Subcutaneous abdominal adipose tissue (tissue), 5 donors: ENCODE measurements around the gene C17orf67.
A peak's percentile ranks its signal among the peaks of the same experiment; 100 is the strongest.

Source experiments
- H3K27ac ChIP-seq: one replicate; pipeline ENCODE4 v1.7.0; 2013; ENCODE audit warnings: low read depth, mild to moderate bottlenecking, inconsistent platforms, low read length, moderate library complexity
- H3K27me3 ChIP-seq, 5 donors: one replicate each; pipeline ENCODE4 v1.7.0; 2013; ENCODE audit warnings: low read length in 5 of 5, inconsistent platforms in 1 of 5; ENCODE audit not compliant: control insufficient read depth in 5 of 5, insufficient read depth in 4 of 5
- H3K36me3 ChIP-seq, 5 donors: one replicate each; pipeline ENCODE4 v1.7.0; 2013; ENCODE audit warnings: low read length in 5 of 5; ENCODE audit not compliant: control insufficient read depth in 5 of 5, insufficient read depth in 5 of 5
- H3K4me1 ChIP-seq, 5 donors: one replicate each; pipeline ENCODE4 v1.7.0; 2013; ENCODE audit warnings: low read length in 5 of 5, mild to moderate bottlenecking in 3 of 5, moderate library complexity in 1 of 5; ENCODE audit not compliant: control insufficient read depth in 5 of 5, insufficient read depth in 5 of 5
- H3K4me3 ChIP-seq, 5 donors: one replicate each; pipeline ENCODE4 v1.7.0; 2013; ENCODE audit warnings: low read length in 5 of 5, low read depth in 1 of 5
- H3K9ac ChIP-seq, 5 donors: one replicate each; pipeline ENCODE4 v1.7.0; 2013; ENCODE audit warnings: low read length in 5 of 5, mild to moderate bottlenecking in 4 of 5, moderate library complexity in 3 of 5
- H3K9me3 ChIP-seq, 5 donors: one replicate each; pipeline ENCODE4 v1.7.0; 2013; ENCODE audit warnings: low read length in 5 of 5; ENCODE audit not compliant: control insufficient read depth in 5 of 5
- donor health status: healthy.
- donor health status: healthy.
- donor health status: healthy.
- donor health status: healthy.
- donor health status: healthy.

Gene C17orf67

GRCh38 chr17:56823848-56824247 is 9.9 kb downstream of the C17orf67 start:
- no peaks in the 10 kb centered on the region for H3K9me3 ChIP-seq
- no peak overlapping the region for H3K4me3 ChIP-seq
- peaks cover 0 to 19% (median 0%) of the 10 kb centered on the region in 5 donors for H3K4me1 ChIP-seq
- H3K27me3 ChIP-seq: no peaks in the 10 kb centered on the region
- no peaks in the 10 kb centered on the region for H3K36me3 ChIP-seq
- H3K9ac ChIP-seq: no peak overlapping the region
- H3K27ac ChIP-seq: no peak overlapping the region

- peaks cover 0 to 19% (median 0%) of the 10 kb centered on the region in 5 donors for H3K4me1 ChIP-seq
- no peaks in the 10 kb centered on the region for H3K27me3 ChIP-seq
- H3K4me3 ChIP-seq: no peak overlapping the region
- no peak overlapping the region for H3K27ac ChIP-seq
- H3K36me3 ChIP-seq: no peaks in the 10 kb centered on the region
- H3K9me3 ChIP-seq: no peaks in the 10 kb centered on the region
- peak overlapping the region in 1 of 5 donors; percentile 28 for H3K9ac ChIP-seq
Measured at GRCh38 chr17:56822725-56823124, 11.0 kb downstream of the C17orf67 start.

DNA sequence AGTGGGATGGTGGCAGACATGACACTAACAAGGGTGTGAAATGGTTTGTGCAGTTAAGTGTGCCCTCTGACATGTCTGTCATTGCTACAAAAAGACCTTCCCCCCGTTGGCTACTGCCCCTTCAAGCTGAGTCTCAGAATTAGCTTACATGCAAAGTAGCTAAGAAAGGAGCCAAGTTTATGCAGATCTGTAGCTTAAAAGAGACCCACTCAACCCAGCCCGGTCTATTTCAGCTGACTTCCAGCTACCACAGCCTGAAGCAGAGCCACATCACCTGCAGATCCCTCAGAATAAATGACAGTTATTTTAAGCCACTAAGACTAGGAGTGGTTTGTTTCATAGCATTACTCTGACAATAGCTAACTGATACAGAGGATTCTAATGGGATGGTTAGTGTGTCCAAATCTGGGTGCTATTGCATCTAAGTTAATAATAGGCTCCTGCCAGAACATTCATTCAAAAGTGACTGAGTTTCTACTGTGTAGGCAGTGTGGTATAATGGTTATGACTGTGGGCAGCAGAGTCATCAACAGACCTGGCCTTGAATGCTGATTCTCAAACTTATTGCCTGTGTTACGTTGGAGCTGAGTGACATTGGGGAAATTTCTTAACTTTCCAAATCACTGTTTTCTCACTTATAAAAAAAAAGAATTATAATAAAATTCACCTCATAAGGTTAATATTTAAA is 11.7 kb downstream of the C17orf67 start:
- Histone ChIP-seq H3K27me3 (no peaks in the 10 kb centered on the region), H3K4me3 (no peak overlapping the region), H3K9me3 (no peaks in the 10 kb centered on the region), H3K4me1 (peaks cover 0 to 19% (median 0%) of the 10 kb centered on the region in 5 donors), H3K27ac (no peak overlapping the region), H3K36me3 (no peaks in the 10 kb centered on the region), H3K9ac (no peak overlapping the region)

- no peaks in the 10 kb centered on the region for H3K27me3 ChIP-seq
- peaks cover 0 to 19% (median 0%) of the 10 kb centered on the region in 5 donors for H3K4me1 ChIP-seq
- H3K36me3 ChIP-seq: no peaks in the 10 kb centered on the region
- H3K27ac ChIP-seq: no peak overlapping the region
- H3K9me3 ChIP-seq: no peaks in the 10 kb centered on the region
- no peak overlapping the region for H3K9ac ChIP-seq
- no peak overlapping the region for H3K4me3 ChIP-seq
Measured at GRCh38 chr17:56820207-56820606, 13.5 kb downstream of the C17orf67 start.

DNA sequence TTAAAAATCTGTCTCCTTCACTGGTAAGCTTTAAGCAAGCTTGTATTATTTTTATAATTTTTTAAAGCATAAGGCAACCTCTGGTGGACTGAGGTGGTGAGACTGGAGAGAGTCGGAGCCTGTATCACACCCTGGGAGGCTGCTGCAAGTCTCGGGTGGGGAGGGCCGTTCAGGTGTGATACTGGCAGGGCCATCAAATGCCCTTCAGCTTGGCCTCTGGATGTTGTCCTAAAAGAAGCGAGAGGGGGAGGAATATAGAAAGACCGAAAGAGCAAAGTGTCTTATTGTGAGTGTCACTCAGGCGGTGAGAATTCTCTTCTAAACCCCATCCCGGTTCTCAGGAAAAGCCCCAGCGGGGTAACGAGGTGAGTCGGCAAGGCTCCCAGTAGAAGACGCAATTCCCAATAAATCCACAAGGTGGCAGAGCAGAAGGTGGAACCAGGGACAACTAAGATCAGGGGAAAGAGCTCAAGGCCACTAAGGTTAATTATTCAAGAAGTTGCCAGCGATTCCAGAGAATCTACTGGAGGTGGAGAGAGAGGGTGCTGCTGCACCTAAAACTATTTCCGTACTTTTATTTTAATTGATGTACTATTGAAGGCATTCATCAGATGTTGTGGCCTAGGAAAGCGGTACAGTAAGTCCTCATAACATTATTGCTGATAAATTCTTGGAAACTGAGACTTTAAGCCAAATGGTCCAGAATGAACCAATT is 14.1 kb downstream of the C17orf67 start:
- H3K4me3 ChIP-seq: no peak overlapping the region
- no peaks in the 10 kb centered on the region for H3K27me3 ChIP-seq
- no peaks in the 10 kb centered on the region for H3K36me3 ChIP-seq
- H3K9me3 ChIP-seq: no peaks in the 10 kb centered on the region
- no peak overlapping the region for H3K9ac ChIP-seq
- H3K27ac ChIP-seq: no peak overlapping the region
- peaks cover 0 to 19% (median 0%) of the 10 kb centered on the region in 5 donors for H3K4me1 ChIP-seq

- Histone ChIP-seq H3K9me3 (no peaks in the 10 kb centered on the region), H3K4me3 (no peak overlapping the region), H3K36me3 (no peaks in the 10 kb centered on the region), H3K9ac (no peak overlapping the region), H3K27me3 (peaks cover 0 to 2% (median 0%) of the 10 kb centered on the region in 5 donors), H3K27ac (no peak overlapping the region), H3K4me1 (peaks cover 0 to 19% (median 0%) of the 10 kb centered on the region in 5 donors)
Measured at GRCh38 chr17:56819030-56819429, 14.7 kb downstream of the C17orf67 start.

DNA sequence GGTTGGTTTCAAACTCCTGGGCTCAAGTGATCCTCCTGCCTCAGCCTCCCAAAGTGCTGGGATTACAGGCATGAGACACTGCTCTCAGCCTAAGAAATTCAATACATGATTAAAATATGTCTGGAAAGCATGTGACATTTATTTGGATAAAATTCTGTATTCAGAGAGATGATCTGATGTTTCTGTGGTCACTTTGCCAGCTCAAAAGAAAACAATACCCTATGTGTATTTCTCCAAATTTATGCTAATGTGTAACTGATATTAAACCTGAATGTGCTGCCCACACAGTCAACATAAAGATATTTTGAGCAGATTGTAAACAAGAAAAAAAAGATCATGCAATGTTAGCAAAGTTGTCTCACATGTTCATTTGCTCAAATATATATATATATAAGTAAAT is 16.7 kb downstream of the C17orf67 start:
- no peak overlapping the region for H3K27ac ChIP-seq
- no peak overlapping the region for H3K4me3 ChIP-seq
- H3K4me1 ChIP-seq: peaks cover 0 to 9% (median 0%) of the 10 kb centered on the region in 5 donors
- no peaks in the 10 kb centered on the region for H3K9me3 ChIP-seq
- H3K9ac ChIP-seq: no peak overlapping the region
- peaks cover 0 to 4% (median 0%) of the 10 kb centered on the region in 5 donors for H3K27me3 ChIP-seq
- no peaks in the 10 kb centered on the region for H3K36me3 ChIP-seq

DNA sequence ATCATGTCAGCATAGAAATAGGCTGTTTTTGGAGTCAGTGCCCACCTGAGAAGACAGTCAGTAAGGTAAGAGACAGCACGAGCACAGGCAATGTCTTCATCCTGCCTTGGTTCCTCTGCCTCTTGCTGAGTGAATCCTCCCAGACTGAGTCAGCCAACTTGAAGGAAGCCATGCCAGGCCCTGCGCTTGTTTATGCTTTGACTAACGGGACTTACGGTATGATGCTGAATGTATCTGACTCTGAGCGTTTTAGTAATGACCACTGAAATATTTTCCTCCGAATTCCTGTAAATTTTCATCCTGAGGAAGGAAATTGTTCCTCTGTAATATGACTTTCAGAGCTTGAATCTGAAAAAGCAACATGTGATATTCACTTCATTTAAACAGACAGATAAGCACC is 18.0 kb downstream of the C17orf67 start:
- no peak overlapping the region for H3K4me3 ChIP-seq
- H3K9me3 ChIP-seq: no peaks in the 10 kb centered on the region
- H3K36me3 ChIP-seq: no peaks in the 10 kb centered on the region
- no peak overlapping the region for H3K9ac ChIP-seq
- peaks cover 0 to 4% (median 0%) of the 10 kb centered on the region in 5 donors for H3K27me3 ChIP-seq
- peaks cover 0 to 7% (median 0%) of the 10 kb centered on the region in 5 donors for H3K4me1 ChIP-seq
- no peak overlapping the region for H3K27ac ChIP-seq

DNA sequence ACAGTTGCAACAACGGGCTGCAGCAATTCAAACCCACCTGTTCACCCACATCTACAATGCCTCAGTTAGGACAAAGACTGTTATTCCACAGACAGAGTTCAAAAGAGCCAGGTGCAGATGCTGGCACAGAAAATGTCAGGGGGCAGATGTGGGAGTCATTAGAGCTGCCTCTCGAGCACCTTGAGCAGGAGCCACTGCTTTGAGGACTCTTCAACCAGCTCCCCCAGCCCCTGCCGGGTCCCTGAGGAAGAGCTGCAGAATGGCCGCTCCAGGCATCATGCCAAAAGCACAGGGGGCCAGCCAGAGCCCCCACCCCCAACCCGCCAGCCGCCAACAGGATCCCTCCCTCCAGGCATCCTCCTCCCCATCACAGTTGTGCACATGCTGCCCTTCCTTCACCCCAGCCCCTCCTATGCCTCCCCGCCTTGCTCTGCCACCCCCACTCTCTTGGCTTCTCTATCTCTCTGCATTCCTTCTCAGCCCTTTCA is 20.8 kb downstream of the C17orf67 start:
- H3K27ac ChIP-seq: no peak overlapping the region
- no peaks in the 10 kb centered on the region for H3K36me3 ChIP-seq
- H3K4me1 ChIP-seq: no peaks in the 10 kb centered on the region
- H3K4me3 ChIP-seq: no peak overlapping the region
- no peaks in the 10 kb centered on the region for H3K9me3 ChIP-seq
- no peak overlapping the region for H3K9ac ChIP-seq
- H3K27me3 ChIP-seq: peaks cover 0 to 4% (median 0%) of the 10 kb centered on the region in 5 donors
